Astrocyte (in vitro differentiated cells and primary cell): ENCODE measurements around the gene PARL. TPM values are rescaled to one million over a fixed set of nuclear protein-coding genes. Genes with fewer than 3 reads are reported as not detected.

Experiments
- DNase-seq: peaks from one replicate; pipeline ENCODE4 v3.0.0-alpha.2; 2010; ENCODE audit warnings: low read depth
- FAIRE-seq: peaks from 2 replicates; lab custom pipeline; 2011; peaks lifted over from hg19 to GRCh38; lab: Jason Lieb, UNC
- H2AFZ ChIP-seq: 2 replicates; pipeline ENCODE4 v1.6.0; 2012; ENCODE audit warnings: low read depth, low read length, inconsistent platforms
- H3K27ac ChIP-seq: 2 replicates; pipeline ENCODE4 v1.5.1; 2011; ENCODE audit warnings: low read depth, low read length, inconsistent platforms
- H3K27me3 ChIP-seq: 2 replicates; pipeline ENCODE4 v1.6.0; 2011; ENCODE audit warnings: low read length, inconsistent platforms; ENCODE audit not compliant: insufficient read depth
- H3K36me3 ChIP-seq: 2 replicates; pipeline ENCODE4 v1.5.1; 2011; ENCODE audit warnings: low read length, inconsistent platforms; ENCODE audit not compliant: insufficient read depth
- H3K4me1 ChIP-seq: 2 replicates; pipeline ENCODE4 v1.5.1; 2011; ENCODE audit warnings: low read length, inconsistent platforms; ENCODE audit not compliant: insufficient read depth
- H3K4me2 ChIP-seq: 2 replicates; pipeline ENCODE4 v1.6.0; 2012; ENCODE audit warnings: low read length, inconsistent platforms
- H3K4me3 ChIP-seq: 2 replicates; pipeline ENCODE4 v1.5.1; 2011; ENCODE audit warnings: low read depth, mild to moderate bottlenecking, low read length, inconsistent platforms; ENCODE audit not compliant: insufficient read depth
- H3K79me2 ChIP-seq: 2 replicates; pipeline ENCODE4 v1.6.0; 2012; ENCODE audit warnings: mild to moderate bottlenecking, low read length, inconsistent platforms; ENCODE audit not compliant: insufficient read depth
- H3K9ac ChIP-seq: 2 replicates; pipeline ENCODE4 v1.6.0; 2012; ENCODE audit warnings: mild to moderate bottlenecking, low read length, inconsistent platforms
- H3K9me3 ChIP-seq: 2 replicates; pipeline ENCODE4 v1.5.1; 2012; ENCODE audit warnings: low read depth, mild to moderate bottlenecking, low read length, inconsistent platforms; ENCODE audit not compliant: insufficient read depth
- H4K20me1 ChIP-seq: 2 replicates; pipeline ENCODE4 v1.6.0; 2012; ENCODE audit warnings: low read length, inconsistent platforms; ENCODE audit not compliant: insufficient read depth
- H3K27ac Mint-ChIP-seq: one replicate; pipeline ENCODE4 v1.8.0; 2021; ENCODE audit warnings: mild to moderate bottlenecking, mixed read lengths; ENCODE audit not compliant: unreplicated experiment
- H3K27me3 Mint-ChIP-seq: one replicate; pipeline ENCODE4 v1.8.0; 2021; ENCODE audit warnings: low read depth, mixed read lengths; ENCODE audit not compliant: unreplicated experiment
- H3K36me3 Mint-ChIP-seq: one replicate; pipeline ENCODE4 v1.8.0; 2021; ENCODE audit warnings: low read depth, mixed read lengths; ENCODE audit not compliant: unreplicated experiment
- H3K4me1 Mint-ChIP-seq: one replicate; pipeline ENCODE4 v1.8.0; 2021; ENCODE audit warnings: low read depth, mixed read lengths; ENCODE audit not compliant: unreplicated experiment
- H3K4me3 Mint-ChIP-seq: one replicate; pipeline ENCODE4 v1.8.0; 2021; ENCODE audit warnings: mild to moderate bottlenecking, moderate library complexity, mixed read lengths; ENCODE audit not compliant: unreplicated experiment
- H3K9me3 Mint-ChIP-seq: one replicate; pipeline ENCODE4 v1.8.0; 2021; ENCODE audit warnings: mild to moderate bottlenecking, mixed read lengths; ENCODE audit not compliant: unreplicated experiment
- CTCF ChIP-seq: IDR thresholded peaks from 2 replicates; pipeline ENCODE4 v1.5.1; 2011; ENCODE audit warnings: low read depth, mild to moderate bottlenecking, inconsistent platforms, low read length, moderate library complexity; ENCODE audit not compliant: insufficient read depth
- EZH2 ChIP-seq: IDR thresholded peaks from 2 replicates; pipeline ENCODE4 v1.6.1; 2012; ENCODE audit warnings: mild to moderate bottlenecking, low read length, inconsistent platforms; ENCODE audit not compliant: insufficient read depth
- total RNA-seq: library from RNA; stranded (reverse); gene quantifications from 2 replicates; pipeline ENCODE4 v1.2.1, GENCODE V29; 2021

PARL gene
- total RNA-seq, 1 donor from 2014 or later: 64.7 TPM

GRCh38 chr3:183896184-183896583 is 11.5 kb upstream of the PARL start:
- Histone ChIP-seq H3K9me3 (no peaks in the 10 kb centered on the region), H3K79me2 (no peaks in the 10 kb centered on the region), H3K27me3 (peaks cover 12% of the 10 kb centered on the region), H3K36me3 (no peaks in the 10 kb centered on the region), H3K27ac (no peak overlapping the region), H3K4me1 (no peaks in the 10 kb centered on the region), H3K4me2 (no peak overlapping the region), H4K20me1 (no peaks in the 10 kb centered on the region), H3K9ac (no peak overlapping the region), H2AFZ (no peak overlapping the region), H3K4me3 (no peak overlapping the region)
- Mint-ChIP-seq H3K9me3 (peaks cover 3% of the 10 kb centered on the region), H3K36me3 (no peaks in the 10 kb centered on the region), H3K4me1 (no peaks in the 10 kb centered on the region), H3K27me3 (peaks cover 40% of the 10 kb centered on the region), H3K4me3 (no peak overlapping the region), H3K27ac (no peak overlapping the region)
- no peak for TF ChIP-seq CTCF
- no peak for TF ChIP-seq EZH2
- no peak for FAIRE-seq
- DNase-seq: no peak

GRCh38 chr3:183895774-183896173 is 11.1 kb upstream of the PARL start:
- FAIRE-seq: no peak
- H3K9me3 ChIP-seq: no peaks in the 10 kb centered on the region
- no peak for TF ChIP-seq EZH2

GRCh38 chr3:183895296-183895695 is 10.6 kb upstream of the PARL start:
- H3K36me3 ChIP-seq: no peaks in the 10 kb centered on the region
- H3K27me3 ChIP-seq: peaks cover 12% of the 10 kb centered on the region
- H3K27me3 Mint-ChIP-seq: peaks cover 40% of the 10 kb centered on the region
- peak; percentile 7 for DNase-seq
- TF ChIP-seq CTCF: peak; percentile 92
- no peak for TF ChIP-seq EZH2
- H3K79me2 ChIP-seq: no peaks in the 10 kb centered on the region
- peaks cover 2% of the 10 kb centered on the region for H3K9me3 Mint-ChIP-seq
- no peak overlapping the region for H3K27ac Mint-ChIP-seq
- no peak overlapping the region for H3K4me3 Mint-ChIP-seq
- no peak overlapping the region for H3K27ac ChIP-seq
- H3K4me1 ChIP-seq: no peaks in the 10 kb centered on the region
- no peak overlapping the region for H2AFZ ChIP-seq
- no peak overlapping the region for H3K9ac ChIP-seq
- H3K4me2 ChIP-seq: no peak overlapping the region
- H4K20me1 ChIP-seq: no peaks in the 10 kb centered on the region
- FAIRE-seq: no peak
- no peaks in the 10 kb centered on the region for H3K9me3 ChIP-seq
- no peak overlapping the region for H3K4me3 ChIP-seq
- H3K36me3 Mint-ChIP-seq: no peaks in the 10 kb centered on the region
- no peaks in the 10 kb centered on the region for H3K4me1 Mint-ChIP-seq

More at GRCh38 chr3:183895774-183896173, 11.1 kb upstream of the PARL start:
- Histone ChIP-seq H3K9ac (no peak overlapping the region), H3K4me3 (no peak overlapping the region), H4K20me1 (no peaks in the 10 kb centered on the region), H3K4me1 (no peaks in the 10 kb centered on the region), H3K4me2 (no peak overlapping the region), H3K36me3 (no peaks in the 10 kb centered on the region), H3K27me3 (peaks cover 12% of the 10 kb centered on the region), H3K79me2 (no peaks in the 10 kb centered on the region), H3K27ac (no peak overlapping the region), H2AFZ (no peak overlapping the region)
- DNase-seq: no peak
- Mint-ChIP-seq H3K4me3 (no peak overlapping the region), H3K27ac (no peak overlapping the region), H3K9me3 (peaks cover 3% of the 10 kb centered on the region), H3K27me3 (peaks cover 42% of the 10 kb centered on the region), H3K36me3 (no peaks in the 10 kb centered on the region), H3K4me1 (no peaks in the 10 kb centered on the region)
